Kidney (tissue), 14 donors: ENCODE results near the gene KCTD7. TPM values are rescaled to one million over a fixed set of nuclear protein-coding genes. Genes with fewer than 3 reads are reported as not detected.
"Not testable (repeated sequence)": the region's sequence is repeated elsewhere in the genome, so short reads cannot be mapped to it uniquely, and the experiment has no call there.

Experiments used
- DNase-seq, 5 donors: peaks; one replicate each; pipeline ENCODE4 v3.0.0-alpha.2; 2013 to 2020
- FAIRE-seq: peaks from 2 replicates; lab custom pipeline; 2012; peaks lifted over from hg19 to GRCh38; lab: Jason Lieb, UNC
- H3K27ac ChIP-seq, 2 donors: one replicate each; pipeline ENCODE4 v1.7.0; 2013; ENCODE audit warnings: low read depth in 2 of 2, low read length in 2 of 2, inconsistent platforms in 1 of 2
- H3K27me3 ChIP-seq: one replicate; pipeline ENCODE4 v1.7.1; 2013; ENCODE audit warnings: low read length, inconsistent platforms; ENCODE audit not compliant: control insufficient read depth, insufficient read depth
- H3K36me3 ChIP-seq, 3 donors: one replicate each; pipeline versions ENCODE4 v1.7.0 to v1.7.1; 2013; ENCODE audit warnings: low read length in 3 of 3, control low read depth in 1 of 3, inconsistent platforms in 1 of 3; ENCODE audit not compliant: insufficient read depth in 3 of 3, control insufficient read depth in 2 of 3
- H3K4me1 ChIP-seq, 3 donors: one replicate each; pipeline versions ENCODE4 v1.7.0 to v1.7.1; 2013; ENCODE audit warnings: low read length in 3 of 3, inconsistent platforms in 1 of 3, low read depth in 1 of 3; ENCODE audit not compliant: control insufficient read depth in 2 of 3, insufficient read depth in 2 of 3
- H3K4me3 ChIP-seq, 3 donors: one replicate each; pipeline versions ENCODE4 v1.7.0 to v1.8.1; 2013; ENCODE audit warnings: low read length in 3 of 3, control low read depth in 1 of 3, inconsistent platforms in 1 of 3
- H3K9ac ChIP-seq, 3 donors: one replicate each; pipeline versions ENCODE4 v1.7.0 to v1.7.1; 2013; ENCODE audit warnings: low read length in 3 of 3, control low read depth in 1 of 3, inconsistent platforms in 1 of 3
- H3K9me3 ChIP-seq, 3 donors: one replicate each; pipeline versions ENCODE4 v1.7.0 to v1.7.1; 2013; ENCODE audit warnings: low read length in 3 of 3, control low read depth in 1 of 3, inconsistent platforms in 1 of 3; ENCODE audit not compliant: control insufficient read depth in 2 of 3, insufficient read depth in 1 of 3
- CTCF ChIP-seq: IDR thresholded peaks from 3 replicates; pipeline ENCODE4 v1.5.1; 2012; ENCODE audit warnings: mild to moderate bottlenecking, moderate library complexity, borderline replicate concordance; ENCODE audit not compliant: insufficient read depth; ENCODE audit errors: extremely low read depth
- intact Hi-C: fragments of 100-400 bp; cut with DNase I; formaldehyde crosslinking; loops from one replicate; pipeline ENCODE4 v1.11.1; 2022
- polyA plus RNA-seq: library from polyadenylated mRNA; stranded (reverse); fragments of 350-450 nt; fragmentation: Illumina TruSeq; extraction: RNeasy Lipid Tissue Mini Kit (QIAGEN cat#74804); gene quantifications from one replicate; pipeline ENCODE4 v1.2.3, GENCODE V29; 2014; ENCODE audit warnings: low read depth, low replicate concordance; ENCODE audit not compliant: insufficient read depth
- total RNA-seq: library from RNA; stranded (reverse); fragmentation: NEBNext Ultra II Directional; extraction: Animal tissue kit (Norgen Biotek cat#: 25700); gene quantifications from one replicate; pipeline ENCODE4 v1.2.1, GENCODE V29; 2021
- donor health status: control.
- donor health status: control.
- donor health status: control.
- donor health status: control.
- donor health status: control.
- donor health status: DM: yes; HTN: yes; CAD: no.
- donor health status: Normal renal cell carcinoma (clear cell type).

KCTD7 gene
- total and polyA plus RNA-seq, 2 donors from 2014 or later: 7.2 to 12.4 TPM

DNA sequence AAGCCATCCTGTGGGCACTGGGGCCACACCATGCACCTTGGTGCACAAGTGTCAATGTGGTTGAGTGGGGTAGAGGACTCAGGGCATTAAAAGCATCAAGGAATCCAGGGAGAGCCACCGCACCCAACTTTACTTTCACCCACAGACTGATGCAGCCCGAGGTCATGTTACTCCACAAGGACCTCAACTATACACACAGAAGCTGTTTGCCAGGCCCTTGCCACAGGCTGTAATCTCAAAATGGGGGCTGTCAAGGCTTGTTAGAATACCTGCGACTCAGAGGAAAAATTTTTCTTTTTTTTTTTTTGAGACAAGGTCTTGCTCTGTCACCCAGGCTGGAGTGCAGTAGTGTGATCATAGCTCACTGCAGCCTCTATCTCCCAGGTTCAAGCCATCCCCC lies 26.5 kb upstream of the KCTD7 start:
- no peaks in the 10 kb centered on the region for H3K36me3 ChIP-seq
- no peak for DNase-seq
- H3K9ac ChIP-seq: no peak overlapping the region
- FAIRE-seq: no peak
- H3K9me3 ChIP-seq: no peaks in the 10 kb centered on the region
- H3K27me3 ChIP-seq: no peaks in the 10 kb centered on the region
- H3K4me3 ChIP-seq: no peak overlapping the region
- intact Hi-C loops: no loop called here
- H3K4me1 ChIP-seq: no peaks in the 10 kb centered on the region
- no peak overlapping the region for H3K27ac ChIP-seq
- no peak for TF ChIP-seq CTCF

- H3K4me3 ChIP-seq: no peak overlapping the region
- DNase-seq (peak in 1 of 5 donors; percentile 7), FAIRE-seq (no peak)
- no peaks in the 10 kb centered on the region for H3K36me3 ChIP-seq
- H3K9ac ChIP-seq: no peak overlapping the region
- H3K27me3 ChIP-seq: no peaks in the 10 kb centered on the region
- no peak overlapping the region for H3K27ac ChIP-seq
- H3K9me3 ChIP-seq: no peaks in the 10 kb centered on the region
- TF ChIP-seq CTCF: no peak
- intact Hi-C loops: no loop called here
- H3K4me1 ChIP-seq: no peaks in the 10 kb centered on the region
Measured at GRCh38 chr7:66604198-66604597, 24.5 kb upstream of the KCTD7 start.

DNA sequence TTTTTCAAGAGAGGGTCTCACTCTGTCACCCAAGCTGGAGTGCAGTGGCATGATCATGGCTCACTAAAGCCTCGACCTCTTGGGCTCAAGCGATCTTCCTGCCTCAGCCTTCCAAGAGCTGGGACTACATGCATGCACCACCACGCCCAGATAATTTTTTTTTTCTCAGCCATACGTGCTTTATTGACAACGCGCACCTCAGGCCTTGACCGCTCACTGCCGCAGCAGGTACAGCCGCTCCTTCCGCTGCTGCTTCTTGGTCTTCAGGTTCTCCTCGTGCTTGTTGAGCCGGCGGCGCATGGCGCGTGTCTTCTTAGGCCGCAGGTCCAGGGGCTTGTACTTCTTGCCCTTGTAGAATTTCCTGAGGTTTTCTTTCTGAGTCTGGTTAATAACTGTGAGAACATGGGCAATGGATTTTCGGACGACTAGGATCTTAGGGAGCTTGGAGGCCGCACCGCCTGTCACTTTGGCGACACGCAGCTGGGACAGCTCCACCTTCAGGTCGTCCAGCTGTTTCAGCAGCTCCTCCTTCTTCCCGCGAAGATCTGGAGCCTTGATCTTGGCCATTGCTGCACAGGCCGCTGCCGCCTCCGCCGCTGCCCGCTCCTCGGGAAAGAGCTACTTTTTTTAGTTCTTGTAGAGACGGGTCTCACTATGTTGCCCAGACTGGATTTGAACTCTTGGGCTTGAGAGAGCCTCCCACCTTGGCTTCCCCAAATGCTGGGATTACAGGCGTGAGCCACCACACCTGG lies 22.0 kb upstream of the KCTD7 start:
- H3K4me3 ChIP-seq, FAIRE-seq, H3K9me3 ChIP-seq, intact Hi-C loops, H3K4me1 ChIP-seq, H3K9ac ChIP-seq, H3K36me3 ChIP-seq, H3K27ac ChIP-seq, H3K27me3 ChIP-seq: not testable (repeated sequence)
- DNase-seq: peak in 1 of 5 donors; percentile 35

DNA sequence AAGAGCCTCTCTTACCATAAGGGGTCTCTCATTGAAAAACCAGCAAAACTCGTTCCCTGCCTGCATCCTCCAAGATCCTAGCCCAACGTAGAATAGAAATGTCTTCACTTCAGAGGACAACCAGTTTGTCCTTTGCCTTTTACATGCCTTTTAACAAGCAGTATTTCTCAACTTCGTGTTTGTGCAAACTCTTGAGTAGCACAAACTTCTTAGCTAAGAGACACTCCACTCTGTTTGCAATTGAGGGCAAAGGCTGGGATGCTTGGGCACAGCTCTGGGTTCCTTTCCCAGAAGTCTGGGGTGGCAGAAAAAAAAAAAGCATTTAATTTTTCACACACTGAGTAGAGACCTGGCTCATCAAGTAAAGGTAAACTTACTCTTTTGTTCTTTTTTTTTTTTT lies 19.5 kb upstream of the KCTD7 start:
- intact Hi-C loops: no loop called here
- Histone ChIP-seq H3K4me3 (no peak overlapping the region), H3K27me3 (no peaks in the 10 kb centered on the region), H3K4me1 (no peaks in the 10 kb centered on the region), H3K9ac (no peak overlapping the region), H3K36me3 (no peaks in the 10 kb centered on the region), H3K9me3 (no peaks in the 10 kb centered on the region), H3K27ac (no peak overlapping the region)
- no peak for TF ChIP-seq CTCF
- DNase-seq: peak in 1 of 5 donors; percentile 5
- FAIRE-seq: no peak

GRCh38 chr7:66614596-66614995 lies 14.1 kb upstream of the KCTD7 start:
- intact Hi-C loops, H3K36me3 ChIP-seq, H3K27ac ChIP-seq, H3K4me1 ChIP-seq, H3K9ac ChIP-seq, H3K4me3 ChIP-seq, H3K9me3 ChIP-seq, H3K27me3 ChIP-seq, FAIRE-seq: not testable (repeated sequence)
- DNase-seq: peak in 1 of 5 donors; percentile 54
